OCI-LY1 (cell line): ENCODE measurements around the gene CA6.

Source experiments
- H2AFZ ChIP-seq: fragments of 200-600 bp; sonication (generic), shearing (Covaris generic); 2 replicates; pipeline ENCODE4 v1.6.0; 2014; ENCODE audit warnings: antibody characterized with exemption, mild to moderate bottlenecking, low read length
- H3F3A ChIP-seq: fragments of 200-600 bp; sonication (generic), shearing (Covaris generic); 2 replicates; pipeline ENCODE4 v1.6.0; 2014; ENCODE audit warnings: mild to moderate bottlenecking, antibody characterized with exemption, low read length, moderate library complexity; ENCODE audit not compliant: insufficient read depth
- H3K27ac ChIP-seq: fragments of 200-600 bp; sonication (generic); 2 replicates; pipeline ENCODE4 v1.5.1; 2014; ENCODE audit warnings: low read length, mixed run types, mild to moderate bottlenecking, low read depth; ENCODE audit not compliant: poor library complexity, severe bottlenecking
- H3K27me3 ChIP-seq: fragments of 200-600 bp; sonication (generic); 2 replicates; pipeline ENCODE4 v1.6.0; 2014; ENCODE audit warnings: antibody characterized with exemption, mild to moderate bottlenecking, low read length, moderate library complexity; ENCODE audit not compliant: insufficient read depth
- H3K36me3 ChIP-seq: fragments of 200-600 bp; sonication (generic); 2 replicates; pipeline ENCODE4 v1.6.1; 2014; ENCODE audit warnings: mild to moderate bottlenecking, antibody characterized with exemption, low read length, moderate library complexity, mixed read lengths; ENCODE audit not compliant: insufficient read depth
- H3K4me1 ChIP-seq: fragments of 200-600 bp; sonication (generic); 2 replicates; pipeline ENCODE4 v1.5.1; 2014; ENCODE audit warnings: mild to moderate bottlenecking, low read length, moderate library complexity; ENCODE audit not compliant: insufficient read depth, severe bottlenecking
- H3K4me2 ChIP-seq: fragments of 200-600 bp; sonication (generic), shearing (Covaris generic); 2 replicates; pipeline ENCODE4 v1.6.1; 2014; ENCODE audit warnings: low read length
- H3K4me3 ChIP-seq: fragments of 200-600 bp; sonication (generic); 2 replicates; pipeline ENCODE4 v1.5.1; 2014; ENCODE audit warnings: low read length, low read depth, mild to moderate bottlenecking, mixed read lengths; ENCODE audit not compliant: poor library complexity, severe bottlenecking
- H3K79me2 ChIP-seq: fragments of 200-600 bp; shearing (Covaris generic); 2 replicates; pipeline ENCODE4 v1.6.1; 2016; ENCODE audit warnings: mixed run types, low read length, mixed read lengths; ENCODE audit not compliant: insufficient read depth
- H3K9ac ChIP-seq: fragments of 200-600 bp; sonication (generic), shearing (Covaris generic); 2 replicates; pipeline ENCODE4 v1.6.1; 2014; ENCODE audit warnings: mild to moderate bottlenecking, low read length, mixed read lengths
- H3K9me2 ChIP-seq: fragments of 200-600 bp; sonication (generic), shearing (Covaris generic); 2 replicates; pipeline ENCODE4 v1.6.1; 2014; ENCODE audit warnings: low read depth, mild to moderate bottlenecking, low read length, mixed read lengths
- H3K9me3 ChIP-seq: fragments of 200-600 bp; shearing (Covaris generic); 2 replicates; pipeline ENCODE4 v1.6.1; 2014; ENCODE audit warnings: low read length, mixed read lengths
- H4K20me1 ChIP-seq: fragments of 200-600 bp; sonication (generic), shearing (Covaris generic); 2 replicates; pipeline ENCODE4 v1.6.0; 2016; ENCODE audit warnings: mild to moderate bottlenecking, low read length; ENCODE audit not compliant: insufficient read depth
- CTCF ChIP-seq: fragments of 200-600 bp; sonication (generic), shearing (Covaris generic); IDR thresholded peaks from 2 replicates; pipeline ENCODE4 v1.5.1; 2017; ENCODE audit warnings: mild to moderate bottlenecking, antibody characterized with exemption, low read length, moderate library complexity, mixed read lengths
- EZH2 ChIP-seq: fragments of 200-600 bp; sonication (generic), shearing (Covaris generic); IDR thresholded peaks from 2 replicates; pipeline ENCODE4 v1.8.0; 2017; ENCODE audit warnings: borderline replicate concordance, mixed run types, mild to moderate bottlenecking, antibody characterized with exemption, low read length, moderate library complexity, mixed read lengths

CA6 gene

GRCh38 chr1:9016455-9016854, 70.8 kb downstream of the CA6 start:
- TF ChIP-seq CTCF (no peak), EZH2 (no peak)
- Histone ChIP-seq H3K9me3 (no peaks in the 10 kb centered on the region), H3K27me3 (0 out of 2 replicates have a peak, but pooled peaks cover 6% of the 10 kb centered on the region), H3F3A (no peaks in the 10 kb centered on the region), H4K20me1 (no peaks in the 10 kb centered on the region), H2AFZ (no peak overlapping the region), H3K27ac (no peak overlapping the region), H3K79me2 (no peaks in the 10 kb centered on the region), H3K9me2 (no peaks in the 10 kb centered on the region), H3K9ac (no peak overlapping the region), H3K4me3 (no peak overlapping the region), H3K4me1 (peaks cover 24% of the 10 kb centered on the region), H3K4me2 (no peak overlapping the region), H3K36me3 (no peaks in the 10 kb centered on the region)

GRCh38 chr1:9018333-9018732, 72.7 kb downstream of the CA6 start:
- Histone ChIP-seq H4K20me1 (no peaks in the 10 kb centered on the region), H3K9ac (no peak overlapping the region), H3F3A (no peaks in the 10 kb centered on the region), H2AFZ (no peak overlapping the region), H3K27ac (no peak overlapping the region), H3K4me1 (peaks cover 21% of the 10 kb centered on the region), H3K9me2 (no peaks in the 10 kb centered on the region), H3K27me3 (0 out of 2 replicates have a peak, but pooled peaks cover 6% of the 10 kb centered on the region), H3K9me3 (no peaks in the 10 kb centered on the region), H3K4me2 (no peak overlapping the region), H3K36me3 (no peaks in the 10 kb centered on the region), H3K79me2 (no peaks in the 10 kb centered on the region), H3K4me3 (no peak overlapping the region)
- TF ChIP-seq CTCF: no peak
- no peak for TF ChIP-seq EZH2

GRCh38 chr1:9019896-9020295, 74.2 kb downstream of the CA6 start:
- Histone ChIP-seq H4K20me1 (no peaks in the 10 kb centered on the region), H3K36me3 (no peaks in the 10 kb centered on the region), H3K4me2 (no peak overlapping the region), H3K4me3 (no peak overlapping the region), H3K79me2 (no peaks in the 10 kb centered on the region), H3K9ac (no peak overlapping the region), H3K27me3 (0 out of 2 replicates have a peak, but pooled peaks cover 6% of the 10 kb centered on the region), H2AFZ (no peak overlapping the region), H3K9me3 (no peaks in the 10 kb centered on the region), H3K4me1 (peaks cover 9% of the 10 kb centered on the region), H3K9me2 (no peaks in the 10 kb centered on the region), H3F3A (no peaks in the 10 kb centered on the region), H3K27ac (no peak overlapping the region)
- no peak for TF ChIP-seq CTCF
- TF ChIP-seq EZH2: no peak
